NOMO-1 treated with DMSO at 0.1 percent for 48 hours (cell line): ENCODE results near the gene CCR9.

ENCODE experiments used
- DNase-seq: peaks from one replicate; lab custom pipeline; 2025; ENCODE audit not compliant: unreplicated experiment; lab: John Stamatoyannopoulos, UW

CCR9 gene

GRCh38 chr3:45950686-45951600, 64.6 kb downstream of the CCR9 start:
- DNase-seq, result no peak

GRCh38 chr3:45951946-45952345, 65.6 kb downstream of the CCR9 start:
- DNase-seq, result no peak

- DNase-seq, result no peak
These were observed 66.1 kb downstream of the CCR9 start for GRCh38 chr3:45952456-45952855.
